ENCODE results near the gene C16orf82.
"Not testable (repeated sequence)": the region's sequence is repeated elsewhere in the genome, so short reads cannot be mapped to it uniquely, and the experiment has no call there.

The C16orf82 gene

GRCh38 chr16:27066668-27067537 is at the start of gene C16orf82:
Gene C16orf82, plus strand, starts transcription at chr16:27066927.
- DNase-seq (ENCODE audit: low read depth in 2 of 2), result no peak

GRCh38 chr16:27020031-27020430 is 46.7 kb upstream of the C16orf82 start:
- DNase-seq (ENCODE audit: low read depth in 2 of 2), result no peak

GRCh38 chr16:27024010-27024409 is 42.7 kb upstream of the C16orf82 start:
- no peak for DNase-seq (ENCODE audit: low read depth in 2 of 2)

- DNase-seq (ENCODE audit: low read depth in 2 of 2), result no peak
These were observed 41.1 kb upstream of the C16orf82 start for GRCh38 chr16:27025581-27025980.

GRCh38 chr16:27027971-27028370 is 38.8 kb upstream of the C16orf82 start:
- no peak for DNase-seq (ENCODE audit: low read depth in 2 of 2)

- no peak for DNase-seq (ENCODE audit: low read depth in 2 of 2)
These were observed 38.1 kb upstream of the C16orf82 start for GRCh38 chr16:27028591-27029110.

GRCh38 chr16:27029525-27029924 is 37.2 kb upstream of the C16orf82 start:
- no peak for DNase-seq (ENCODE audit: low read depth in 2 of 2)

GRCh38 chr16:27033281-27033979 is 33.3 kb upstream of the C16orf82 start:
- DNase-seq (ENCODE audit: low read depth in 2 of 2), result no peak

- no peak for DNase-seq (ENCODE audit: low read depth in 2 of 2)
These were observed 26.0 kb upstream of the C16orf82 start for GRCh38 chr16:27040732-27041131.

GRCh38 chr16:27046958-27047518 is 19.7 kb upstream of the C16orf82 start:
- DNase-seq (ENCODE audit: low read depth in 2 of 2), result no peak

GRCh38 chr16:27048316-27048715 is 18.4 kb upstream of the C16orf82 start:
- DNase-seq (ENCODE audit: low read depth in 2 of 2), result no peak

GRCh38 chr16:27049117-27049516 is 17.6 kb upstream of the C16orf82 start:
- no peak for DNase-seq (ENCODE audit: low read depth in 2 of 2)

GRCh38 chr16:27052007-27052406 is 14.7 kb upstream of the C16orf82 start:
- no peak for DNase-seq (ENCODE audit: low read depth in 2 of 2)

- no peak for DNase-seq (ENCODE audit: low read depth in 2 of 2)
These were observed 12.7 kb upstream of the C16orf82 start for GRCh38 chr16:27053996-27054395.

GRCh38 chr16:27058299-27058698 is 8.4 kb upstream of the C16orf82 start:
- no peak for DNase-seq (ENCODE audit: low read depth in 2 of 2)

GRCh38 chr16:27070776-27071175 is 4.0 kb downstream of the C16orf82 start:
- no peak for DNase-seq (ENCODE audit: low read depth in 2 of 2)

- DNase-seq (ENCODE audit: low read depth in 2 of 2), result no peak
These were observed 7.0 kb downstream of the C16orf82 start for GRCh38 chr16:27073733-27074132.

- DNase-seq (ENCODE audit: low read depth in 2 of 2), result no peak
These were observed 14.2 kb downstream of the C16orf82 start for GRCh38 chr16:27080895-27081294.

- DNase-seq (ENCODE audit: low read depth in 2 of 2), result no peak
These were observed 17.1 kb downstream of the C16orf82 start for GRCh38 chr16:27083861-27084261.

- DNase-seq (ENCODE audit: low read depth in 2 of 2), result no peak
These were observed 17.7 kb downstream of the C16orf82 start for GRCh38 chr16:27084307-27085028.

GRCh38 chr16:27085182-27085581 is 18.5 kb downstream of the C16orf82 start:
- DNase-seq (ENCODE audit: low read depth in 2 of 2), result no peak

- not testable (repeated sequence) for DNase-seq (ENCODE audit: low read depth in 2 of 2)
These were observed 19.3 kb downstream of the C16orf82 start for GRCh38 chr16:27086031-27086430.
